ENCODE measurements around the gene SYNGR2. TPM values are rescaled to one million over a fixed set of nuclear protein-coding genes. Genes with fewer than 3 reads are reported as not detected.

The SYNGR2 gene
- total and polyA plus RNA-seq, 2 donors (not counting 1 experiment from before 2014, with no cell fraction given): 15.5 to 23.8 TPM

DNA sequence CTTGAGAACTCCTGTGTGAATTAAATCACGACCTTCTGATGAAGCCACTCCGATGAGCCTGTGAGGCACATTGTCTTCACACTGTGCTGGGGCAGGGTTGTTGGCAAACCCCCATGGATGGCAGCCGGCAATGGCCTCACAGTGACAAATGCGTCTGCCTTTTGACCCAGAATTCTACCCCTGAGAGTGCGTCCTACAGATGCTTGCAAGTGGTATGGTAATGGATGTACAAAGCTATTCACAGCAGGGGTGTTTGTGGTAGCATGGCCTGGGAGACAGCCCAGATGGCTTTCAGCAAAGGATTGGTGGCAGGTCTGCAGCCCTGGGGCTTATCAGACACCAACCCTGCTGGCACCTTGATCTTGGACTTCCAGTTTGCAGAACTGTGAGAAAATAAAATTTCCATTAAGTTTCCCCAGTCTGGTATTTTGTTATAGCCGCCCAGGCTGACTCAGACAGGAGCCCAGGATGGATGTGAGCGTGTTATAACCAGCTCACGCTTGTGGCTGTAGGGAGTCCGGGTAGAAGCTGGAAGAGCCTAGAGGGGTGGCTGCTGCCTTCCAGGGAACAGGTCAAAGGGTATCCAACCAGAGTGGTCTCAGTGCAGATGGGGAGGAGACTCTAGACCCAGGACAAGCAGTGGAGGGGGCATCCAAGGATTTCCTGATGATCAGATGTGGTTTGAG lies 28.9 kb downstream of the SYNGR2 start:
- Histone ChIP-seq H3K27me3 (ENCODE audit: control insufficient read depth, insufficient read depth, low read length) (no peaks in the 10 kb centered on the region), H3K4me1 (ENCODE audit: control insufficient read depth, extremely low read depth, insufficient read depth, low read length) (no peaks in the 10 kb centered on the region), H3K36me3 (ENCODE audit: control insufficient read depth, insufficient read depth, low read length) (peaks cover 3% of the 10 kb centered on the region), H3K9ac (ENCODE audit: insufficient read depth, low read length) (no peak overlapping the region), H3K27ac (ENCODE audit: insufficient read depth, low read length) (no peak overlapping the region), H3K4me3 (replicated peaks in 1 of 4; ENCODE audit: control extremely low read depth in 1 of 4, insufficient read depth in 1 of 4, low read depth in 3 of 4, low read length in 4 of 4) (no peak overlapping the region), H3K4me2 (ENCODE audit: extremely low read depth, insufficient read depth, low read length) (no peak overlapping the region), H3K79me2 (ENCODE audit: control insufficient read depth, insufficient read depth, low read length) (no peaks in the 10 kb centered on the region), H3K9me3 (ENCODE audit: control insufficient read depth, insufficient read depth, low read depth, low read length) (no peaks in the 10 kb centered on the region), H4K20me1 (ENCODE audit: control insufficient read depth, extremely low read depth, insufficient read depth, low read length) (no peaks in the 10 kb centered on the region), H2AFZ (ENCODE audit: low read length) (no peak overlapping the region)
- no peak for DNase-seq (ENCODE audit: low read depth in 2 of 2)
- no peak for TF ChIP-seq EZH2 (IDR thresholded peaks at IDR 0.05; ENCODE audit: low read length, missing control alignments)
- TF ChIP-seq, protein P1, sequence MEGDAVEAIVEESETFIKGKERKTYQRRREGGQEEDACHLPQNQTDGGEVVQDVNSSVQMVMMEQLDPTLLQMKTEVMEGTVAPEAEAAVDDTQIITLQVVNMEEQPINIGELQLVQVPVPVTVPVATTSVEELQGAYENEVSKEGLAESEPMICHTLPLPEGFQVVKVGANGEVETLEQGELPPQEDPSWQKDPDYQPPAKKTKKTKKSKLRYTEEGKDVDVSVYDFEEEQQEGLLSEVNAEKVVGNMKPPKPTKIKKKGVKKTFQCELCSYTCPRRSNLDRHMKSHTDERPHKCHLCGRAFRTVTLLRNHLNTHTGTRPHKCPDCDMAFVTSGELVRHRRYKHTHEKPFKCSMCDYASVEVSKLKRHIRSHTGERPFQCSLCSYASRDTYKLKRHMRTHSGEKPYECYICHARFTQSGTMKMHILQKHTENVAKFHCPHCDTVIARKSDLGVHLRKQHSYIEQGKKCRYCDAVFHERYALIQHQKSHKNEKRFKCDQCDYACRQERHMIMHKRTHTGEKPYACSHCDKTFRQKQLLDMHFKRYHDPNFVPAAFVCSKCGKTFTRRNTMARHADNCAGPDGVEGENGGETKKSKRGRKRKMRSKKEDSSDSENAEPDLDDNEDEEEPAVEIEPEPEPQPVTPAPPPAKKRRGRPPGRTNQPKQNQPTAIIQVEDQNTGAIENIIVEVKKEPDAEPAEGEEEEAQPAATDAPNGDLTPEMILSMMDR (conservative IDR thresholded peaks at IDR 0.05 in 1 of 2, IDR thresholded peaks at IDR 0.05 in 1 of 2; ENCODE audit: low read depth in 1 of 2, low read length in 2 of 2): no peak

DNA sequence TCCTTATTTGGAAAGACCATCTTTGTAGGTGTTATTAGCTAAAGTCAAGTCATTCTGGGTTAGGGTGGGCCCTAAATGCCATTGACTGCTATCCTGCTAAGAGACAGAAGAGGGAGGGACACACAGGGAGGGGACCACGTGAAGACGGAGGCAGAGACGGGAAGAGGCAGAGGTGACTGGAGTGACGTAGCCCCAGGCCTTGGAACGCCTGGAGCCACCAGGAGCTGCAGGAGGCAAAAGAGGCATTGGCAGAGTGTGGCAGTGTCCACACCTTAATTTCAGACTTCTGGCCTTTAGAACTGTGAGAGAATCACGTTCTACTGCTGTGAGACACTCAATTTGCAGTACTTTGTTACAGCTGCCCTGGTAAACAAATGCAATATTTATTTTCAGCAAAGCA lies 32.1 kb downstream of the SYNGR2 start:
- Histone ChIP-seq H4K20me1 (ENCODE audit: control insufficient read depth, extremely low read depth, insufficient read depth, low read length) (no peaks in the 10 kb centered on the region), H3K79me2 (ENCODE audit: control insufficient read depth, insufficient read depth, low read length) (no peaks in the 10 kb centered on the region), H2AFZ (ENCODE audit: low read length) (no peak overlapping the region), H3K27ac (ENCODE audit: insufficient read depth, low read length) (no peak overlapping the region), H3K36me3 (ENCODE audit: control insufficient read depth, insufficient read depth, low read length) (no peaks in the 10 kb centered on the region), H3K27me3 (ENCODE audit: control insufficient read depth, insufficient read depth, low read length) (no peaks in the 10 kb centered on the region), H3K4me3 (replicated peaks in 1 of 4; ENCODE audit: control extremely low read depth in 1 of 4, insufficient read depth in 1 of 4, low read depth in 3 of 4, low read length in 4 of 4) (no peak overlapping the region), H3K4me1 (ENCODE audit: control insufficient read depth, extremely low read depth, insufficient read depth, low read length) (no peaks in the 10 kb centered on the region), H3K9me3 (ENCODE audit: control insufficient read depth, insufficient read depth, low read depth, low read length) (no peaks in the 10 kb centered on the region), H3K9ac (ENCODE audit: insufficient read depth, low read length) (no peak overlapping the region), H3K4me2 (ENCODE audit: extremely low read depth, insufficient read depth, low read length) (no peak overlapping the region)
- no peak for DNase-seq (ENCODE audit: low read depth in 2 of 2)
- TF ChIP-seq, protein P1 (conservative IDR thresholded peaks at IDR 0.05 in 1 of 2, IDR thresholded peaks at IDR 0.05 in 1 of 2; ENCODE audit: low read depth in 1 of 2, low read length in 2 of 2): no peak
- no peak for TF ChIP-seq EZH2 (IDR thresholded peaks at IDR 0.05; ENCODE audit: low read length, missing control alignments)

- H3K4me2 ChIP-seq (ENCODE audit: extremely low read depth, insufficient read depth, low read length): no peak overlapping the region
- H3K79me2 ChIP-seq (ENCODE audit: control insufficient read depth, insufficient read depth, low read length): no peaks in the 10 kb centered on the region
- no peak overlapping the region for H3K27ac ChIP-seq (ENCODE audit: insufficient read depth, low read length)
- no peaks in the 10 kb centered on the region for H4K20me1 ChIP-seq (ENCODE audit: control insufficient read depth, extremely low read depth, insufficient read depth, low read length)
- H3K4me1 ChIP-seq (ENCODE audit: control insufficient read depth, extremely low read depth, insufficient read depth, low read length): no peaks in the 10 kb centered on the region
- H3K36me3 ChIP-seq (ENCODE audit: control insufficient read depth, insufficient read depth, low read length): no peaks in the 10 kb centered on the region
- no peak overlapping the region for H3K9ac ChIP-seq (ENCODE audit: insufficient read depth, low read length)
- no peaks in the 10 kb centered on the region for H3K9me3 ChIP-seq (ENCODE audit: control insufficient read depth, insufficient read depth, low read depth, low read length)
- no peaks in the 10 kb centered on the region for H3K27me3 ChIP-seq (ENCODE audit: control insufficient read depth, insufficient read depth, low read length)
- H2AFZ ChIP-seq (ENCODE audit: low read length): no peak overlapping the region
- no peak for DNase-seq (ENCODE audit: low read depth in 2 of 2)
- no peak for TF ChIP-seq EZH2 (IDR thresholded peaks at IDR 0.05; ENCODE audit: low read length, missing control alignments)
- TF ChIP-seq, protein P1 (conservative IDR thresholded peaks at IDR 0.05 in 1 of 2, IDR thresholded peaks at IDR 0.05 in 1 of 2; ENCODE audit: low read depth in 1 of 2, low read length in 2 of 2): no peak
- no peak overlapping the region for H3K4me3 ChIP-seq (replicated peaks in 1 of 4; ENCODE audit: control extremely low read depth in 1 of 4, insufficient read depth in 1 of 4, low read depth in 3 of 4, low read length in 4 of 4)
These were observed 34.3 kb downstream of the SYNGR2 start for GRCh38 chr17:78202666-78203065.
